Measurements from ENCODE around the gene SETBP1. TPM values are rescaled to one million over a fixed set of nuclear protein-coding genes. Genes with fewer than 3 reads are reported as not detected.

Gene SETBP1
- total and polyA plus RNA-seq, 2 of the 13 experiments (the other 11 are each of a cell fraction or from before 2014, with no cell fraction given), result 0.18 to 0.65 TPM

GRCh38 chr18:45100321-45101105 lies 419.8 kb downstream of the SETBP1 start:
- Histone ChIP-seq H3K4me3 (replicated peaks in 1 of 3; ENCODE audit: insufficient read depth in 1 of 3, low read depth in 2 of 3, low read length in 3 of 3) (no peak overlapping the region), H4K20me1 (ENCODE audit: insufficient read depth, low read length) (no peaks in the 10 kb centered on the region), H3K27me3 (ENCODE audit: control insufficient read depth in 1 of 2, insufficient read depth in 2 of 2, low read length in 2 of 2) (no peaks in the 10 kb centered on the region), H2AFZ (ENCODE audit: low read length) (no peak overlapping the region), H3K9ac (ENCODE audit: insufficient read depth, low read depth, low read length) (no peak overlapping the region), H3K79me2 (ENCODE audit: insufficient read depth, low read length) (no peaks in the 10 kb centered on the region), H3K27ac (ENCODE audit: extremely low read length, insufficient read depth, low read length) (no peak overlapping the region), H3K4me1 (ENCODE audit: insufficient read depth, low read length) (no peaks in the 10 kb centered on the region), H3K9me3 (ENCODE audit: low read length) (no peaks in the 10 kb centered on the region), H3K4me2 (ENCODE audit: low read depth, low read length) (no peak overlapping the region), H3K36me3 (replicated peaks in 1 of 2; ENCODE audit: control insufficient read depth in 1 of 2, insufficient read depth in 2 of 2, low read length in 2 of 2) (no peaks in the 10 kb centered on the region)
- no TSS peak for BruUV-seq (replicated peaks)
- TF ChIP-seq IKZF1 (IDR thresholded peaks at IDR 0.05), result no peak
- no peak for TF ChIP-seq SSRP1 (CRISPR knock-in tag; IDR thresholded peaks at IDR 0.05)
- no peak for TF ChIP-seq IRX3 (CRISPR knock-in tag; IDR thresholded peaks at IDR 0.05; ENCODE audit: borderline replicate concordance, low read depth)
- no peak for TF ChIP-seq NKX3-1 (CRISPR knock-in tag; IDR thresholded peaks at IDR 0.05)
- no peak for TF ChIP-seq ZBTB3 (CRISPR knock-in tag; IDR thresholded peaks at IDR 0.05; ENCODE audit: borderline replicate concordance, low read depth)
- no peak for TF ChIP-seq HINFP (CRISPR knock-in tag; IDR thresholded peaks at IDR 0.05; ENCODE audit: low read depth)
- no peak for TF ChIP-seq HIC2 (CRISPR knock-in tag; IDR thresholded peaks at IDR 0.05; ENCODE audit: low read depth)
- no peak for TF ChIP-seq ZBTB20 (CRISPR knock-in tag; IDR thresholded peaks at IDR 0.05; ENCODE audit: borderline replicate concordance, low read depth)
- no peak for TF ChIP-seq ZNF574 (CRISPR knock-in tag; IDR thresholded peaks at IDR 0.05)
- no peak for TF ChIP-seq SIN3A (IDR thresholded peaks at IDR 0.05; ENCODE audit: borderline replicate concordance, low read depth, low read length)
- no peak for TF ChIP-seq ZNF484 (CRISPR knock-in tag; IDR thresholded peaks at IDR 0.05; ENCODE audit: borderline replicate concordance, low read depth)
- no peak for TF ChIP-seq ZNF431 (CRISPR knock-in tag; IDR thresholded peaks at IDR 0.05; ENCODE audit: borderline replicate concordance, low read depth)
- TF ChIP-seq, protein P1, sequence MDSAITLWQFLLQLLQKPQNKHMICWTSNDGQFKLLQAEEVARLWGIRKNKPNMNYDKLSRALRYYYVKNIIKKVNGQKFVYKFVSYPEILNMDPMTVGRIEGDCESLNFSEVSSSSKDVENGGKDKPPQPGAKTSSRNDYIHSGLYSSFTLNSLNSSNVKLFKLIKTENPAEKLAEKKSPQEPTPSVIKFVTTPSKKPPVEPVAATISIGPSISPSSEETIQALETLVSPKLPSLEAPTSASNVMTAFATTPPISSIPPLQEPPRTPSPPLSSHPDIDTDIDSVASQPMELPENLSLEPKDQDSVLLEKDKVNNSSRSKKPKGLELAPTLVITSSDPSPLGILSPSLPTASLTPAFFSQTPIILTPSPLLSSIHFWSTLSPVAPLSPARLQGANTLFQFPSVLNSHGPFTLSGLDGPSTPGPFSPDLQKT (CRISPR knock-in tag; IDR thresholded peaks at IDR 0.05; ENCODE audit: borderline replicate concordance), result no peak
- WGBS (ENCODE audit: low lambda C conversion rate), result 33% methylated on average over 4 of the region's 4 CpGs
- DNase-seq (ENCODE audit: low spot score) (no peak), ATAC-seq (no peak), FAIRE-seq (no peak)
- ChIA-PET CTCF (ENCODE audit: low intra/inter-chr PET ratio, low total read pairs) (no interaction called here), POLR2A (no interaction called here)
- in situ Hi-C loops (cut with HindIII; ENCODE audit: extremely low pct_ligation_motif_present, low pct_unique_long_range_greater_than_20kb), result no loop called here
- intact Hi-C loops (cut with micrococcal nuclease; ENCODE audit: unreplicated experiment), result no loop called here
